Activated CD8-positive, alpha-beta memory T cell treated with anti-CD3 and anti-CD28 coated beads for 36 hours (primary cell): ENCODE data around the gene ELOA. TPM values are rescaled to one million over a fixed set of nuclear protein-coding genes. Genes with fewer than 3 reads are reported as not detected.
"Not testable (repeated sequence)": the region's sequence is repeated elsewhere in the genome, so short reads cannot be mapped to it uniquely, and the experiment has no call there.

Experiments
- CTCF ChIA-PET: fragments of 350-600 bp; sonication (Branson Sonifier 250); formaldehyde crosslinking; loops from one replicate; lab custom pipeline; 2021; ENCODE audit warnings: antibody characterized with exemption; lab: Charles Lee
- POLR2A ChIA-PET: fragments of 350-600 bp; sonication (Branson Sonifier 250); formaldehyde crosslinking; loops from one replicate; lab custom pipeline; 2021; ENCODE audit warnings: antibody characterized with exemption; lab: Charles Lee
- total RNA-seq, 2 experiments: library from RNA; stranded (reverse); gene quantifications; one replicate each; pipeline ENCODE4 v1.2.3, GENCODE V29; 2021

ELOA gene
- total RNA-seq, 2 experiments from 2014 or later: 63.1 to 66.0 TPM

DNA sequence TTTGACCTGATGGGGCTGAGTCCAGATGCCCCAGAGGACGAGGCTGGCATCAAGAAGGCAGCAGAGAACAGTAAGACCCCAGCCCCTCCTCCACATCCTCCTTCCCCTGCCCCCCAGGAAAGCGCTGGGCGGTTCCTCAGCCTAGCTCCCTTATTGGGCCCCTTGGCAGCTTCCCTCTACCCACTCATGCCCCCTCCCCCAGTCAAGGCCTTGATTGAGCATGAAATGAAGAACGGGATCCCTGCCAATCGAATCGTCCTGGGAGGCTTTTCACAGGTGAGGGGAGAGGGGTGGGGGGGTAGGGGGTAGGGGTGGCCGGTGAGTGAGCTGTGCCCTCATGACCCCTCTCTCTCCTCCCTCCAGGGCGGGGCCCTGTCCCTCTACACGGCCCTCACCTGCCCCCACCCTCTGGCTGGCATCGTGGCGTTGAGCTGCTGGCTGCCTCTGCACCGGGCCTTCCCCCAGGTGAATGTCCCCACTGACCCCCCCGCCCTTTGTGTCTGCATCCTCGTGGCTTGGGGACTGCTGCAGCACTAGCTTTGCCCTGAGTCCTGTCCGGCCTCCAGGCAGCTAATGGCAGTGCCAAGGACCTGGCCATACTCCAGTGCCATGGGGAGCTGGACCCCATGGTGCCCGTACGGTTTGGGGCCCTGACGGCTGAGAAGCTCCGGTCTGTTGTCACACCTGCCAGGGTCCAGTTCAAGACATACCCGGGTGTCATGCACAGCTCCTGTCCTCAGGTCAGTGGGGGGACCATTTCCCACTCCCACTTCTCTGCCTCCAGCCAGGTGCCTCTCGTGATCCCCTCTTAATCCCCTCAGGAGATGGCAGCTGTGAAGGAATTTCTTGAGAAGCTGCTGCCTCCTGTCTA, 50.8 kb downstream of the ELOA start:
- ChIA-PET CTCF (interaction anchor here (0.8 to 1.7 kb wide), 3 partner anchors 14 to 110 kb away, joined by 3 to 5 read pairs (median 4); no protein-coding TSS in a partner anchor), POLR2A (interaction anchor here (1.0 kb wide), 1 partner anchor 16 kb away, joined by 3 read pairs; the partner anchor contains the start of gene PITHD1)

DNA sequence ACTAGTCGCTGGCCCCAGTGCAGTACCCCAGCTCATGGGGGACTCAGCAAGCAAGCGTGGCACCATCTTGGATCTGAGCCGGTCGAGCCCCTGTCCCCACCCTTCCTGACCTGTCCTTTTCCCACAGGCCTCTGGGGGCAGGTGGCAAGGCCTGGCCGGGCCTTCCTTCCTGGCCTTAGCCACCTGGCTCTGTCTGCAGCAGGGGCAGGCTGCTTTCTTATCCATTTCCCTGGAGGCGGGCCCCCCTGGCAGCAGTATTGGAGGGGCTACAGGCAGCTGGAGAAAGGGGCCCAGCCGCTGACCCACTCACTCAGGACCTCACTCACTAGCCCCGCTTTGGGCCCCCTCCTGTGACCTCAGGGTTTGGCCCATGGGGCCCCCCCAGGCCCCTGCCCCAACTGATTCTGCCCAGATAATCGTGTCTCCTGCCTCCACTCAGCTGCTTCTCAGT, 51.5 kb downstream of the ELOA start:
- POLR2A ChIA-PET: not testable (repeated sequence)
- CTCF ChIA-PET: interaction anchor here (1.3 kb wide), 1 partner anchor 18 kb away, joined by 3 read pairs; no protein-coding TSS in a partner anchor

DNA sequence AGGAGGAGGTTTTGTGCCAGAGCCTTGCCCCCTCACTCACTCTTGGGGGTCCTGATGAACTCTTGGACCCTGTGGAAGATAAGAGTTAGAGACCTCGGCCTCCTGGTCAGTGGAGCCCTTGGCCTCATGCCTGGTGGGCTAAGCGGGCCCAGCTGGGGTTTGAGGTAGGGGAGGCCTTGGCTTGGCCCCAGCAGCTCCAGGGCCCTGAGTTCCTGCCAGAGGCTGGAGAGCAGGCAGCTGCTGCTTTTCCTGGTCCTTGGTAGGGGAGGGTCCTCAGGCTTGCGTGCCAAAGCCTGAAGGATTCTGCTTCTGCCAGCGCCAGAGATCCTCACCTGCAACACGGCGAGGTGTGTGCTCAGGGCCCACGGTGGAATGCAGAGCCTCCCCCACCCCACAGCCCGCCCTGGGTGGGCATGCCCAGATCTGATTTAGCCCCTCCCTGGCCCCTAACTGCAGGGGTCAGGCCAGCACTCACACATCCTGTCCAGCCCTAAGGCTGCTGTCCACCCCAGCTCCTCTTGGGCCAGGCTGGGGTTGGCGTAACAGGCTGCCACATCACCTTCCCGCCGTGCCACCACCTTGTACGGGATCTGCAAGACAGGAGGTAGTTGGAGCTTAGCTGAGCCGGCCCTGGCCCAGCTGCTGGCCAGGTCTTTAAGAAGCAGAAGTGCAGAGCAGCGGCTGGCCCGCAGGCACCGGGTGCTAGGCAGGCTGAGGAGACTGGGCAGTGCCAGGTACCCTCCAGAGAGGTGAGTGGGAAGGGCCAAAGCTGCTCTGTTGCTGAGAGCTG, 52.6 kb downstream of the ELOA start:
- CTCF ChIA-PET: interaction anchor here (1.3 kb wide), 1 partner anchor 20 kb away, joined by 3 read pairs; no protein-coding TSS in a partner anchor

DNA sequence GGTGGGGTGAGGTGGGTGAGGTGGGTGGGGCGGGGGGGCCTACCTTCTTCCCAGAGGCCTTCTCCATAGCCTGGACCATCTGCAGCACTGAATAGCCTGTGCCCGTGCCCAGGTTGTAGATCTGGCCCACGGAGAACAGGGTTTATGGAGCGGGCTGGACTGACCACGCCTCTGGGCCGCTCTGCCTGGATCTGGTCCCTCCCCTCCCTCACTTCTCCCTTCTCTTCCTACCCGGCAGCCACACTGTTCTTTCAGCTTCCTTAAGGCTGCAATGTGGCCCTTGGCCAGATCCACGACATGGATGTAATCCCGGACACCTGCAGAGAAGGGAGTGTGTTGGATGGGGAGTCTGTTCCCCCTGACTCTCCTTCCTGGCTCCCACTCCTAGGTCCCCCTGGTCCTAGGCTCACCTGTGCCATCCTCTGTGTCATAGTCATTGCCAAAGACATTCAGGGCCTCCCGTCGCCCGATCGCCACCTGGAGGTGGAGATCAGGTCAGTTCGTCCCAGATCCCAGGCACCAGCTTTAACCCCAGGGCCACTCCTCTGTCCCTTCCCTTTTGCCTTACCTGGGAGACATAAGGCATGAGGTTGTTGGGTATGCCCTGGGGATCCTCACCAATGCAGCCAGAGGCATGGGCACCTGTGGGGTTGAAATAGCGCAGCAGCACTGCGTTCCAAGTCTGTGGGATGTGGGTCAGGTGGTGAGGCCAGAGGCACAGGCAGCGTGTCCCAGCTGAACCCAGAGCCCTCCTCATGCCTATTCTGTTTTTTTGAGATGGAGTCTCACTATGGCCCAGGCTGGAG, 53.4 kb downstream of the ELOA start:
- CTCF ChIA-PET: interaction anchor here (0.7 to 4.6 kb wide), 2 partner anchors 13 to 14 kb away, joined by 3 to 29 read pairs; no protein-coding TSS in a partner anchor
- POLR2A ChIA-PET: no interaction called here

More for the DNA sequence above, 52.6 kb downstream of the ELOA start:
- POLR2A ChIA-PET: no interaction called here

DNA sequence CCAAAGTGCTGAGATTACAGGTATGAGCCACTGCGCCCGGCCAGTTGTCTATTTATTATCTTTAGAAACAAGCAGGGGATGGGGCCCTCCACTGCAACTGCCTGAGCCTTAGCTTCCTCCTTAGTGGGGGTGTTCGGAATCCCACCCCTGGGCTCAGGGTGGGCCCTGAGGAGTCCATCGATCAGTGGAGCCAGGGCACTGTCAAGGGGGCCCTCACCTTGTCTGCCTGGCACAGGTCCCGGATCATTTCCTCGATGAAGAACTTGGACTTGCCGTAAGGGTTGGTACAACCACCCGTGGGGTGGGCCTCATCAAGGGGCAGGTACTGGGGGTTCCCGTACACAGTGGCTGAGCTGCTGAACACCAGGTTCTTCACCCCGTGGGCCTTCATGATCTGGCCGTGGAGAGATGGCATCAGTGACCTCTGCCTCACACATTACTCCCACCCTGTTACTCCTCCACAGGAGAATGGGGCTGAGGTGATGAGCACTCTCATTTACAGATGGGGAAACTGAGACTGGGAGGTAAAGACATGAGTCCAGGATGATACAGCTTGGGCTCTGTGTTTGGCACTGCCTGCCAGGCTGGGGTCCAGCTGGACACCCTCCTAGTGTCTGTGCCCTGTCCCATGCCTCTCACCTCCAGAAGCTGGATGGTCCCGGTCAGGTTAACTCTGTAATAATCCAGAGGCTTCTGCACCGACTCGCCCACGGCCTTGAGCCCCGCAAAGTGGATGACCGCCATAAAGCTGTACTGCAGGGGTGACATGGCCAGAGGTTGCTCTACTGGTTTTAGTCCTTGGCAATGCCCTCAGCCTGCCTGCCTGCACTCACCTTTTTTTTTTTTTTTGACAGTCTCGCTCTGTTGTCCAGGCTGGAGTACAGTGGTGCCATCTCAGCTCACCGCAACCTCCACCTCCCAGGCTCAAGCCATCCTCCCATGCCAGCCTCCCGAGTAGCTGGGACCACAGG, 54.5 kb downstream of the ELOA start:
- ChIA-PET POLR2A (interaction anchor here (3.0 kb wide), 1 partner anchor 19 kb away, joined by 17 read pairs; the partner anchor contains the start of gene PITHD1), CTCF (interaction anchor here (0.7 to 4.6 kb wide), 3 partner anchors 13 to 20 kb away, joined by 3 to 29 read pairs (median 5); partner anchors contain the start of gene PITHD1)

DNA sequence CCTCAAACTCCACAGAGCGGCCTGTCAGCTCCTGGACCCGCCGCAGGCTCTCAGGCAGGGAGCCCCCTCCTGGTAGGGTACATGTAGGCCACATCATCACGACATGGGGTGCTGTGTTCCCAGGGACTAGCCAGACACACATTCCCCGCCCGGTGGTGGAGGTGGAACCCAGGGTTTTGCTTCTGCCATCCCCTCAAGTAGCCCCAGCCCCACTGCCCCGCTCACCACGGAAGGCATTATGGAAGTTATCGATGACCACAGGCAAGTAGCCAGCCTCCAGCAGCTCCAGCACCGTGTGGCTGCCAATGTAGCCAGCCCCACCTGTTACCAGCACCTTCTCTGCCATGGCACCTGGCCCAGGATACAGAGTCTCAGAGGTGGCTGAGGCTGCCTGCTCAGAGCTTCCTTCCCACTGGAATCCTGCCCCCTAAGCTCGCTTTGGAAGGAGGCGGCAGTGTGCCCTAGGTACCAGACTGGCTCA, 55.4 kb downstream of the ELOA start:
- ChIA-PET POLR2A (interaction anchor here (3.0 kb wide), 1 partner anchor 19 kb away, joined by 17 read pairs; the partner anchor contains the start of gene PITHD1), CTCF (interaction anchor here (1.2 to 4.6 kb wide), 2 partner anchors 12 to 21 kb away, joined by 5 to 29 read pairs; partner anchors contain the start of gene PITHD1)

DNA sequence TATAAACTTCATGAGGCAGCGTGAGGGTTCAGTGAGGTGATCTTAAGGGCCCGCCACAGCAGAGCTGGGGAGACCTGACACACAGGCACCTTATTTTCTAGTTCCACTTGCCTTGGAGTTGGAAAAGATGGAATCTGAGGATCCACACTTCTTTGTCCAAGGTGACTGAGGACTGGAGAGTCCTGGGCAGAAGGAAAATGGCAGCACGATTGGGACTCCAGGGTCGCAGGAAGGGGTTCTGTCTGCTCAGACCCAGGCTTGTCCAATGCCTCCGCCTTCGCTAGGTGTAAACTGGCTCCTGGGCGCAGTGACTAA, 55.9 kb downstream of the ELOA start:
- ChIA-PET POLR2A (interaction anchor here (1.5 to 3.0 kb wide), 2 partner anchors 8 to 20 kb away, joined by 5 to 17 read pairs; partner anchors contain the start of genes LYPLA2 and PITHD1), CTCF (interaction anchor here (2.3 to 4.6 kb wide), 2 partner anchors 8 to 11 kb away, joined by 9 to 29 read pairs; partner anchors contain the start of gene LYPLA2)

DNA sequence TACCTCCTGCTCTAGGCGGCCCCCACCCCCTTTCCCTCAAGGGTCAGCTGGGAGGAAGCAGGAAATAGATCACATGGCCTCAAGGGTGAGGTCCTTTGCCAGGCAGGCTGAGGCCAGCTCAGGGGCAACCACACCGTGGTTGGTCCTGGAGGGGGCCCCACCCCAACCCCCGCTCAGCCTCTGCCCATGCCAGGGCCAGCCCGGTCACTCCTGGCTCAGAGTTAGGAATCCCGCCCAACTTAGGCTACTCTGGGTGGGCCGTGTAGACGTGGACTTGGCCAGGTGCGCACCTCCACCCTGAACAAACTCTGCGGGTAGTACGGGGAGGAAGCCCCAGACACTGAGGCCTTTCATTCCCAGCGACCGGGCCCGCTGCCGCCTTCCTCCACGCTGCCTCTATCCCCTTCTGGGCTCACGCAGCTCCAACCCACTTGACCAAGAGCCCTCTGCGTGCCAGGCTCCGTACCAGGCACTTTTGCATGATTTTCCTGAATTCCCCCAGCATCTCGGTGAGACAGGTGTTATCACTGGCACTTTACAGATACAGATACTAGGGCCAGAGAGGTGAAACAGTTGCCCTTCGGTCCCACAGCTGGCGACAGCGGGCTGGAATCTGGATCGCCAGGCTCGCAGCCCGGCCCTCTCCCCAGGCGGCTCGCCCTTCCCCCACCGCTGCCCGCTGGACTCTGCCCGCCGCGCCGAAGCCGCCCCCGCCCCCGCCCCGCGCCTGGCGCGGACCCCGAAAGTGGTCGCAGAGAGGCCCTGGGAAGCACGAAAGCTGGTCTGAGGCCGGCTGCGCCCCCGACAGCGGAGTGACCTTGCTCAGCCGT, 56.5 kb downstream of the ELOA start:
- ChIA-PET CTCF (interaction anchor here (0.9 to 4.6 kb wide), 4 partner anchors 8 to 108 kb away, joined by 3 to 29 read pairs (median 6); partner anchors contain the start of genes LYPLA2 and RPL11), POLR2A (interaction anchor here (0.8 to 3.0 kb wide), 3 partner anchors 8 to 26 kb away, joined by 4 to 17 read pairs (median 5); partner anchors contain the start of genes LYPLA2 and PITHD1)

DNA sequence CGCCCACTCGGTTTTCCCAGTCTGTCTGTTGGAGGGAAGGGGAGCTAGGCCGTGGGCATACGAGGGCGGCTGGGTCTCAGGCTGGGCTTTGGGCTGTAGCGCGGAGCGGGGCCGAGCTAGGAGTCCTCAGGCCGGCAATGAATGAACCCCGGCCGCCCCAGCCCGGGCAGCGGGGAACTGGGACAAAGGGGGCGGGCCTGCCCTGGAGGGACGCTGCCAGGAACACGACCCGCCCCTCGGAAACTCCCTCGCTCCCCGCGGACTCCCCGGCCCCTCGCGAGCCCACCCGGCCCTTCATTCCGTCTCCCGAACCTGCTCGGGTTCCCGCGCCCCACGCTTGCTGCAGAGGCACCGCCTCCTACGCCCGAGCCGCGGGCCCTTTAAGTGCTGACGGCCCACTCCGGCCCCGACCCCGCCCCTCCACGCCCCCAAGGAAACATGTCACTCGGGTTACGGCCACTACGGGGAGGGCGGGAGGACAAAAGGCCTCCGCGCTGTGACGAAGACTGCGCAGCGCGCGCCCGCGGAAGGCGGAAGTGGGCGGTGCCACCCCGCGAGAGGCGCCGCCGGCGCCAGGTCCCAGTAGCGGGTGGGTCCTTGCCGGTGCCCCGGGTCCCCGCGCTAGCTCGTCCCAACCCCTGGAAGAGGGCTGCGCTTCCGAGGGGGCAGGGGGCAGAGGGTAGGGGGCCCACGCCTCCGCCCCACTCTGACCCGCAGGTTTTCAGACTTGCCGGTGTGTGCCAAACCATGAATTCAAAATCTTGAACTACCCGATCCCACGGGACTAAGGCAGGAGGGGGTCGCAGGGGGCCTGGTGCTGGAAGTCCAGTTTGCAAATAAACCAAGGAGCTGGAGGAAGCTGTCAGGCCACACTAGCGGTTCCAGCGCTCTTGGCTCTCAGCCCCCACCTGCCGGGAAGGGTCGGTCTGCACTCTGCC, 57.4 kb downstream of the ELOA start, which contains the start of gene GALE:
Gene GALE, minus strand, starts transcription at position 355 of the 938 bp plus-strand sequence. CDS start 1,747 bp downstream, outside the sequence.
- POLR2A ChIA-PET: interaction anchor here (0.6 to 3.0 kb wide), 6 partner anchors 9 to 180 kb away, joined by 3 to 17 read pairs (median 4); partner anchors contain the start of genes HMGCL, LYPLA2, PITHD1 and SRSF10
- CTCF ChIA-PET: interaction anchor here (0.9 to 4.6 kb wide), 8 partner anchors 9 to 109 kb away, joined by 3 to 29 read pairs (median 4); partner anchors contain the start of genes LYPLA2, PITHD1 and RPL11

DNA sequence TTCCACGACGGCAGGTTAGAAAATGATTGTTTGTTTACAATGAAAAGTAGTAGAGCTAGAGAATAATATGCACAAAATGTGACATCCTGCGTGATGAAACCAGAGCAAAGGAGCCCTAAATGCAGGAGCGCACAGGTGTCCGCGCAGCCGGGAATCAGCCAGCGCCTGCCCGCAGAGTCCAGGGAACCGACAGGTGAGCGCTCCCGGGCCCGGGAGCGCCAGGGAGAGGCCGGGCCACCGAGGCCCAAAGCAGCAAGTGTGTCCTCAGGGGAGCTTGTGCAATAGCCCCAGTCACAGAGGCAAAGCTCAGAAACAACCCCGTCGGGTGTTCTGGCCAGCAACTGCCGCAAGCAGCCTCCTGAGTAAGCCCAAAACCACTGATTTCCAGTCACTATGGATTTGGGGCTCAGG, 58.1 kb downstream of the ELOA start:
- ChIA-PET POLR2A (interaction anchor here (0.6 to 1.3 kb wide), 6 partner anchors 10 to 179 kb away, joined by 3 to 6 read pairs (median 3); partner anchors contain the start of genes HMGCL and SRSF10), CTCF (interaction anchor here (0.9 to 4.6 kb wide), 7 partner anchors 9 to 28 kb away, joined by 3 to 29 read pairs (median 5); partner anchors contain the start of genes LYPLA2 and PITHD1)

DNA sequence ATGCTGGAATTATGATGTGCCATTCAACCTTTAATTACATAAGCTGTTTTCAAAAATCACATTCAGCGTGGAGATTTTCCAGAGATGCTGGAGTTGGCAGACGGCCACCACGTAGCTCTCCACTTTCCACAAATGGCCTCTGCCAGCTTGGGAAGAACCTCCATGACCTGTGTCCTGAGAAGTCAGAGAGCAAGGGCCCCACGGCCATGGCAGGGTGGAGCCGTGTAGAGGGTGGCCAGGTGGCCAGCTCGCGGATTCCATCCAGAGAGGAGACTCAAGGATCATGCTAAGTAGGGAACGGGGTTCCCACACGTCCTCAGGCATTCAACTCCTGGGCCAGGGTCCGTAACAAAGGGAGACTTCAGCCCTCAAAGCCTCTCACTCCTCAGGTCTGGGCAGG, 58.6 kb downstream of the ELOA start:
- ChIA-PET POLR2A (interaction anchor here (0.7 to 1.3 kb wide), 5 partner anchors 9 to 179 kb away, joined by 3 to 6 read pairs (median 3); partner anchors contain the start of gene SRSF10), CTCF (interaction anchor here (1.0 to 4.6 kb wide), 6 partner anchors 9 to 115 kb away, joined by 3 to 29 read pairs (median 4); no protein-coding TSS in a partner anchor)

DNA sequence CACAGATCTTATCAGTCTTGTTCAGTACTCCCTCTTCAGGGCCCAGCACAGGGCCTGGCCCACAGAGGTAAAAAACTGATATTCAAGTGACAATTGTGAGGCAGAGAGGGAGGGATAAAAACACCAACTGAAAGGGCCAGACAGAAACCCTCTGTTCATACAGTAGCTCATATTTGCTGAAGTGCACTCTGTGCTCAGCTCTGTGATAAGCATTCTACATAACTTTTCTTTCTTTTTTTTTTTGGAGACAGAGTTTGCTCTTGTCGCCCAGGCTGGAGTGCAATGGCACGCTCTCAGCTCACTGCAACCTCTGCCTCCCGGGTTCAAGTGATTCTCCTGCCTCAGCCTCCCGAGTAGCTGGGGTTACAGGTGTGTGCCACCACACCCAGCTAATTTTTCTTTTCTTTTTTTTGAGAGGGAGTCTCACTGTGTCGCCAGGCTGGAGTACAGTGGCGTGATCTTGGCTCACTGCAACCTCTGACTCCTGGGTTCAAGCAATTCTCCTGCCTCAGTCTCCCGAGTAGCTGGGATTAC, 59.6 kb downstream of the ELOA start:
- POLR2A ChIA-PET: interaction anchor here (0.6 kb wide), 1 partner anchor 19 kb away, joined by 3 read pairs; no protein-coding TSS in a partner anchor
- CTCF ChIA-PET: interaction anchor here (1.0 to 2.1 kb wide), 3 partner anchors 8 to 114 kb away, joined by 3 to 5 read pairs (median 4); no protein-coding TSS in a partner anchor

DNA sequence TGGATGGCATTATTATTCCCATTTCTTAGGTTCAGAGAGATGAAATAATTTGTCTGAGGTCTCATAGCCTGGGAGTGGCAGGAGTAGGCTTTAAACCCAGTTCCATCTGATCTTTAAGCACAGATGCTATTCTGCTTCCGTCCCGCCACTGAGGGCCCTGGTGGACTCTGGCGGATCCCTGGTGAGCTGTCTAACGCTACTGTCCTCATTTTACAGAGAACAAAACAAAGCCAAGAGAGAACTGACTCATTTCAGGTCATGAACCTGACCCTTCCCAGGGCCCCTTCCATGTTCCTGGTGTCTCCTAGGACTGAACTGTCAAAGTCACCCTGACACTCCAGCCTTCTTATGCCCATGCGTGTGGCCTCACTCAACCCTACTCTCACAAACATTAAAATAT, 60.4 kb downstream of the ELOA start:
- ChIA-PET CTCF (no interaction called here), POLR2A (no interaction called here)
